Measurements from ENCODE around the gene ARL11. TPM values are rescaled to one million over a fixed set of nuclear protein-coding genes. Genes with fewer than 3 reads are reported as not detected.

The ARL11 gene
- total RNA-seq, 1 donor from 2014 or later, result 0.65 TPM

- intact Hi-C loops (cut with micrococcal nuclease), result no loop called here
- DNase-seq, result no peak
- Mint-ChIP-seq H3K4me1 (peaks cover 6% of the 10 kb centered on the region), H3K36me3 (ENCODE audit: low read depth) (peaks cover 20% of the 10 kb centered on the region), H3K9me3 (no peaks in the 10 kb centered on the region), H3K27me3 (no peaks in the 10 kb centered on the region), H3K27ac (no peak overlapping the region), H3K4me3 (no peak overlapping the region)
Observed at GRCh38 chr13:49676581-49677298, 48.4 kb downstream of the ARL11 start.

GRCh38 chr13:49678191-49678914 is 50.0 kb downstream of the ARL11 start:
- peaks cover 20% of the 10 kb centered on the region for H3K36me3 Mint-ChIP-seq (ENCODE audit: low read depth)
- DNase-seq, result no peak
- no peak overlapping the region for H3K27ac Mint-ChIP-seq
- no peaks in the 10 kb centered on the region for H3K27me3 Mint-ChIP-seq
- intact Hi-C loops (cut with micrococcal nuclease), result no loop called here
- H3K4me1 Mint-ChIP-seq, result peaks cover 7% of the 10 kb centered on the region
- H3K4me3 Mint-ChIP-seq, result no peak overlapping the region
- no peaks in the 10 kb centered on the region for H3K9me3 Mint-ChIP-seq

GRCh38 chr13:49679246-49679645 is 50.9 kb downstream of the ARL11 start:
- intact Hi-C loops (cut with micrococcal nuclease), result no loop called here
- no peak overlapping the region for H3K4me3 Mint-ChIP-seq
- peaks cover 13% of the 10 kb centered on the region for H3K4me1 Mint-ChIP-seq
- H3K36me3 Mint-ChIP-seq (ENCODE audit: low read depth), result peaks cover 20% of the 10 kb centered on the region
- H3K9me3 Mint-ChIP-seq, result no peaks in the 10 kb centered on the region
- peak; percentile 65 for DNase-seq
- H3K27ac Mint-ChIP-seq, result no peak overlapping the region
- no peaks in the 10 kb centered on the region for H3K27me3 Mint-ChIP-seq

- peaks cover 21% of the 10 kb centered on the region for H3K36me3 Mint-ChIP-seq (ENCODE audit: low read depth)
- intact Hi-C loops (cut with micrococcal nuclease), result loop anchor here (2.0 kb wide), 1 partner anchor 111 kb away; the partner anchor contains the start of gene KPNA3
- no peaks in the 10 kb centered on the region for H3K9me3 Mint-ChIP-seq
- peaks cover 16% of the 10 kb centered on the region for H3K4me1 Mint-ChIP-seq
- H3K27me3 Mint-ChIP-seq, result no peaks in the 10 kb centered on the region
- no peak overlapping the region for H3K4me3 Mint-ChIP-seq
- no peak for DNase-seq
- H3K27ac Mint-ChIP-seq, result no peak overlapping the region
Observed at GRCh38 chr13:49681842-49682435, 53.6 kb downstream of the ARL11 start.

Other genes with a start within 250 kb of the ARL11 start
- gene CAB39L, start 184.4 kb upstream of the ARL11 start, total RNA-seq, result 5.7 and 6.8 TPM in 2 replicates
- gene SETDB2, start 184.2 kb upstream of the ARL11 start, total RNA-seq, result 13.4 and 14.5 TPM in 2 replicates
- gene PHF11, start 132.6 kb upstream of the ARL11 start, total RNA-seq, result 56.8 and 60.8 TPM in 2 replicates
- gene RCBTB1, start 42.9 kb upstream of the ARL11 start, total RNA-seq, result 14.8 and 16.2 TPM in 2 replicates
- 49.0 and 52.3 TPM in 2 replicates for gene EBPL, start 63.0 kb downstream of the ARL11 start, total RNA-seq
- gene KPNA3, start 164.2 kb downstream of the ARL11 start, total RNA-seq, result 56.5 and 58.8 TPM in 2 replicates

Data from activated CD4-positive, alpha-beta T cell treated with anti-CD3 and anti-CD28 coated beads, Interleukin-2, amount 10 ng/mL, durations not matched to agents 24 days and 14 days (primary cell).